RKO (cell line): ENCODE data around the gene CLASP1.
"Not testable (repeated sequence)": the region's sequence is repeated elsewhere in the genome, so short reads cannot be mapped to it uniquely, and the experiment has no call there.

Experiments
- DNase-seq: peaks from one replicate; pipeline ENCODE4 v3.0.0-alpha.2; 2016; ENCODE audit warnings: low spot score

The CLASP1 gene

DNA sequence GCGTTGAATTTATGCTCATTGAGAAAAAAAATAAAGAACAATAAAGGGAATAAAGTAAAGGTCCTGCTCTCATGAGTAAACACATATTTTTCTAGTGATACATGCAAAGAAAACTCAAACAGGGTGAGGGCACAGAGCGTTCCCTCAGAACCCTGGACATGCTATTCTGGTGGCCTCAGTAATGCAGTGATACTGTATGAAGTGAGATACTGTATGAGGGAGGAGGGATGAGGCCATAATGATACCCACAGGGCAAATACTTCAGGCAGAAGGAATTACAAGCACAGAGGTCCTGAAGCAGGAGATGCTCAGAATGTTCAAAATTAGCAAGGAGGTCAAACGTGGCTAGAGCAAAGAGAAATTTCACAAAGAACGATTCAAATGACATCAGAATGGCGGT lies 147.0 kb downstream of the CLASP1 start:
- no peak for DNase-seq

DNA sequence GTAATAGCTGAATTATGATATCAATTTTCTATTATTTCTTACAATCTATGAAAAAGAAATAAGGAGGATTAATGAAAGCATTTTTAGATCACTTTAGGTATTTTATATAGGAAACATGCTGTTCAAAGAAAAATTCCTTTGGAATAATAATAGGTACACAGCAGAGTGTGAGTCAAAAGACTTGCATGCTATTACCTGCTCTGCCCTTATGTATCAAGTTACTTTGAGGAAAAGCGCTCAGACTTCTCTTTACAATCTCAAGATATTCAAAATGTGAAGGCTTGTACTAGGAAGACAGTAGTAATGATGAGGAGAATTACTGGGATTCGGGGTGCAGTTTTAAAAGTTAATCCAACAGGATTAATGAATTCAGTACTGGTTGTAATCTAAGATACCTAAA lies 147.7 kb downstream of the CLASP1 start:
- no peak for DNase-seq

DNA sequence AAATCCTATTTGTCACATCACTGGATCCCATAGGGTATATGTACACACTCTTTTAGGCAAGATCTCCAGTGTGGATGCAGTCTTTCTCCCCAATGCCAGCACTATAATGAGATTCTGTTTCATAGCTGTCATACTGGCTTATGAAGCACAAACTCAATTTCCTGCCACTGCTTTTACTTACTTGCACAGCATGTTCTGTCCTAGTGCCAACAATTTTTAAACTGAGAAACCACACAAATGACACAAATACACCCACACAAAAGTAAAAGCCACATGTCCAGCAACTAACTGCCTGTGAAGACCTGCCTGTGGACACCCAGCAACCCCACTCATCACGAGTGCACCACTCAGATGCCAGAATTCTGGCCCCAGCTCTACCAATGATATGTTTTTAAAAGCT lies 148.2 kb downstream of the CLASP1 start:
- DNase-seq = no peak

DNA sequence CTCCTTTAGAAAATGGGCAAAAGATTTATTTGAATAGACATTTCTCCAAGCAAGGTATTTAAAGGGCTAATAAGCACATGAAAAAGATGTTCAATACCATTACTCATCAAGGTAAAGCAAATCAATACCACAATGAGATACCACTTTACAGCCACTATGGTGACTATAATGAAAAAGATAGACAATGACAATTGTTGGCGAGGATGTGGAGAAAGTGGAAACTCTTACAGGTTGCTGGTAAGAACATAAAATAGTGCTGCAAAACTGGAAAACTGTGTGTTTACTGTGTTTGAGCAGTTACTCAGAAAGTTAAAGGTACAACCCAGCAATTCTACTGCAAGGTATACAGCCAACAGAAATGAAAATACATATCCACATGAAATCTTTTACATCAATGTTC lies 150.5 kb downstream of the CLASP1 start:
- DNase-seq = no peak

DNA sequence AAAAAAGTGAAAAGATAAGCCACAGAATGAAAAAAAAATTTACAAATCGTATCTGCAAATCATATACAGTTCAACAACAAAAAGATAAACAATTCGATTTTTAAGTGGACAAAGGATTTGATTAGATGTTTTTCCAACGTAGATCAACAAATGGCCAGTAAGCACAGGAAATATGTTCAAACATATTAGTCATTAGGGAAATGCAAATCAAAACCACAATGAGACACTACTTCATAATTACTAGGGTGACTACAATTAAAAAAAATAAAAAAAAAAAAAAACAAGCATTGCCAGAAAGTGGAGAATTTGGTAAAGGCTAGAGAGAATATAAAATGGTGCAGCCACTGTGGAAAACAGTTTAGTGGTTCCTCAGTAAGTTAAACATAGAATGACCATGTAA lies 156.9 kb downstream of the CLASP1 start:
- DNase-seq = no peak

DNA sequence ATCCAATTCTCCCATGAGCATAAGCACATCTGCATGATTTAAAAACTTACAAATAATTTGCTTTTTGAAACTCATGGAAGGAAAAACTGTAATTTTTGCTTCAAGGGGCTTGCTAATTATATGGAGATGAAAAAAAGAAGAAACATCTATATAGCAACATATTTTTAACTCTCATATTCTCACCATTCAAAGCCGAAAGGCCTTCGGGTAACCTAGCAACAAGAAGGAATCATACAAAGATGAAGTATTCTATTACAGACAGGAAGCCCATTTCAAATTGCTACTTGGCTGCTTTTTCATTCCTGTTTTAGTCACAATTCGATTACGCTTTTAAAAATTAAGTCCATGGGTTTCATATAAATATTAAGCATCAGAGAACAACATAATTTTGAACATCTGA lies 157.7 kb downstream of the CLASP1 start:
- no peak for DNase-seq

DNA sequence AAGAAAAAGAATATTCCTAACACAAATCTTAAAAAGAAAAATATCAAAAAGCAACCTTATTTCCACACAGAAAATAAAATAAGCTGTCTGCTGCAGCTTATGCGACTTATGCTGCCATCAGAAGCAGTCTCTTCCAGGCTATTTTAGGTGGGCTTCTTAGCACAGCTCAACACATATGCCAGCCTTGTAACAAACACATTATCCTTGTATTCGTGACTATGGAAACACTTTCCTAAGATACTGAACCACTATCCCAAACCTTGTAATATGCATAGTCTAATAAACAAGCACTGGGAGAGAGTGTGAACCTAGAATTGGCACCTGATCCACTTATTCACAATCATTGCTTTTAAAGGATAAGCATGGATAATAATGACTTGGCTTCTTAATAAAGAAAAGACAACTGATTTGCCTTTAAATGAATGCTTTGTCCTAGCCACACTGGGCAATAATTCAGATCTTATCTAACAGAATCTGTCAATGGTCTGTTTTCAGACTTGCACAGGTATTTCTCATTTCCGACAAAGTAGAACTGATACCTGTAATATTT lies 158.6 kb downstream of the CLASP1 start:
- DNase-seq = no peak

DNA sequence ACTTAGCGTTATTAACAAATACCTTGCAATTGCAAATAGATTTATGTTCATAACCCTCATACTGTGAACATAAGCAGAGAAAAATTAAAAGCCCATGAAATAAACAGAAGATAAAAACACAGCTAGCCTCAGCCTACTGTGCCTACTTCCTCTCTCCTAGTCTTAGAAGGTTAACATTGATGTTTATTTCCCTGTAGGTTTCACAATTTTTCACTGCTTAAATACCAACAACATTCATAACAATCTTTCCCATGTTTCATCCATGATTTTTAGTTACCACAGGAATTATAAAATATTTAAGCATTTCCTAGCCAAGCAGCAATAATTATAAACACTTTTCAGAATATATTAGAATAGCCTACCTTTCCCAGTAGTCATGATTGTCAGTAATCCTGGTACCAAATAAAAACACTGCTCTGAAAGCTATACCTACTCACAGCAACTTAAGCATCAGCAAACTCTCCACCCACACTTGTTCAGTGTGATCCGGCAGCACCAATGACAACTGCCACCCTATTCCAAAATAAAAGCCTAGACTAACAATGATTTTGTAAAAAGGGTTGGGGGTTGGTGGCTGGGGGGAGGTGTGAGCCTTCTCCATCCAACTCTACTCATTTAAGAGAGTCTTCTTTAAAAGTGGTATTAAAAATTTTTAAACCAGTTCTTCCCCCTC lies 159.2 kb downstream of the CLASP1 start:
- no peak for DNase-seq

DNA sequence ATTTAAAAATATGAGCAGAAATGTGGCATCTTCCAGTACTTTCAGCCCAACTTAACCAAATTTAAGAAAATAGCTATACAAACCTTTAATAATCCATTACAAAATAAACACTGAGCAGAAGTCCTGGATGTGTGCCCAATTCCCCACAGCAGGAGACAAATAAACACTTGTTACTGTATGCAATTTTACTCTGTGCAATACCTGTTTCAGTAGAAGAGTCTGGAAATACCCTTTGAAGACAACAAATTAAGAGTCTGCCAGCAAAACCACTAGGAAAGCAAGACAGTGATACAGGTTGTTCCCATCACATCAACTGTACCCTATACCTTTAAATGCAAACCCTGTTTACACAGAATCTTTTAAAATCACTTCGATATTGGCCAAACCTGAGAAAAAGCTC lies 160.0 kb downstream of the CLASP1 start:
- DNase-seq = no peak

DNA sequence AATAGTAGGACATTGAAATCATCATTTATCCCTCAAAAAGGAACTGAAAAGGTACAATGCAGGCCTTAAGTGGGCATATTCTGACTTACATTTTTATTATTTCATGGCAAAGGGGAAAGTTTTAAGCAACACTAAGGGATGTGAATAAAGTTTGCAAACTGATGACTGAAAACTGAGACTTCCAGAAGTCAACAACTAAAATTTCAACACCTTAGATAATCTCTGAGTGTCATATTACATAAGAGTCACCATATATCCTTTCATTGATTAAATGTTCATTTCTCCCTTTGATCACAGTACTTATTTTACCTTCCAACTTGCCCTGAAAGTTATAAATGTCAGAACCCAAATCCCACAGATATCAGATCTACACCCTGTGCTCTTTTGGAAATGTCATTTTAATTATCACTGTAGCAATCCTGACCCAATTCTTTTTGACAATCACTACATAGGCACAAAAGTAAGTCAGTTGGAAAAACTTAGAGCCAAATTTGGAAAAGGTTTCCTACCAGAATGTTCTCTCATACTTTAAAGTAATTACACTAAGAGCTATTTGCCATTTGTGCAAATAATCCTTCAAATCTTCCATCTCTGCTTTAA lies 163.0 kb downstream of the CLASP1 start:
- DNase-seq = no peak

DNA sequence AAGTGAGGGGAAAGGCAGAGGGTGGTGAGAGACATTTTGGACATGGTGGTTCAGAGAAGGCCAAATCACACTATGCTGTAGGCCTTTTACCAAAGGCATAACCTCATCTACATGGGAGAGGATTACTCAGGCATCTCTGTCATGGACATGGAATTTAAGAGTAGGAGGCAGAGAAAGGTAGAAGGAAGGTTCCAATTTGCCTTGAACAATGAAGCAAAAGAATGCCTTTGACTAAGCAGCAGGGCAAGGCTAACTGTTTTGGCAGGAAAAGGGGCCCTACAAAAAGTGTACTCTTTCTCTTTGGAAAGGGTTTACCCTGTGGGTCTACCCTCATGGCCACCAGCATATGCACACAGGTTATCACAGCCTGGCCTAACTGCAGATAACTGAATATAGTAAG lies 164.2 kb downstream of the CLASP1 start:
- DNase-seq = peak; percentile 20

DNA sequence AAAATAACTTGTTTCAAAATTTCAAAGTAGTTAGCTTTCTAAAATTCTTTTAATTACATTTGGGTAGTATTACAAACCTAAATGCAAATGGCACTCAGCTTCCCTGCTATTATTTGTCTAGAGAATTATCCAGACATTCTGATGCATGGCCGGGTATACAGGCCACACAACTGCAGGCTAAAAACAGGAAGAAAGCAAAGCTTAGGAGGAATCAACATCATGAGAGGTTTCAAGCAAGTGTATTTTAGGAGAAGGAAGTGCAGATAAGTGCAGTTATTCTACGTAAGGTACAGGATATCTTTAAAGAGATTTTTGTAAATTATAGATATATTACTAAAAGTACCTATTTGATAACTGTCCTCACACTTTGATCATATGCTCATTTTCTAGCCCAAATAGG lies 165.4 kb downstream of the CLASP1 start:
- no peak for DNase-seq

DNA sequence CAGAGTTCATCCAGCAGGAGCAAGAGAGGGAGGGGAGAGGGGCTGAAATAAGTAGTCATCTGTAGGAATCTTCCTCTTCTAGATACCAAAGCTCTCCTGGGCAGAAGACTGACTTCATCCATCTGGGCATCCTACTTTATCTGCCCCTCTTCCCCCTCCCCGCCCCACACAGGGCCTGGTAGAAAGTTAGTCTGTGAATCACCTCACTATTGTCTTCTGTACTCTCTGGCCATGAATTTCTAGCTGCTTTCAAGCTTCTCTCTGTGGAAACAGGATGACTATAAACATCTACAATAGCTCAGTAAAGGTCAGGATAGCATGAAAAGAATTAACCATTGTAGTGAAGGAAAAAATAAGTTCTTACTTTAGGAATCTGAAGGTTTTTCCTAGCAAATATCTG lies 166.2 kb downstream of the CLASP1 start:
- DNase-seq = no peak

DNA sequence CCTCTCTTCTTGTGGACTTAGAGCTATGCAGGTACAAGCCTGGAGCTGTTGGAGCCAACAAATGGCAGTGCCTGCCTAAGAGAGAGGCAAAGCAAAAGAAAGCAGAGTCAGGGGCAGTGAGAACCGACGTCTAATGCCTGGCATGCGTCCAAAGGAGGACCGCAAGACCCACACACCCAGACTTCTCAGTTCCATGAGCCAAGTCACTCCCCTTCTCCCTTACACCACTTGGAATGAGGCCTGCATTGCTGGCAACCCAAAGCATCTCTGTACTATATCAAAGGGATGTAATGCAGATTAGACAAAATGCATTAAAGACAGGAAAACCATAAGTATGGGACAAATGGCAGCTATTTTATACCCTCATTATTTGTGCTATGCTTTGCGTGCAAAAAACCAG lies 168.4 kb downstream of the CLASP1 start:
- DNase-seq = no peak

DNA sequence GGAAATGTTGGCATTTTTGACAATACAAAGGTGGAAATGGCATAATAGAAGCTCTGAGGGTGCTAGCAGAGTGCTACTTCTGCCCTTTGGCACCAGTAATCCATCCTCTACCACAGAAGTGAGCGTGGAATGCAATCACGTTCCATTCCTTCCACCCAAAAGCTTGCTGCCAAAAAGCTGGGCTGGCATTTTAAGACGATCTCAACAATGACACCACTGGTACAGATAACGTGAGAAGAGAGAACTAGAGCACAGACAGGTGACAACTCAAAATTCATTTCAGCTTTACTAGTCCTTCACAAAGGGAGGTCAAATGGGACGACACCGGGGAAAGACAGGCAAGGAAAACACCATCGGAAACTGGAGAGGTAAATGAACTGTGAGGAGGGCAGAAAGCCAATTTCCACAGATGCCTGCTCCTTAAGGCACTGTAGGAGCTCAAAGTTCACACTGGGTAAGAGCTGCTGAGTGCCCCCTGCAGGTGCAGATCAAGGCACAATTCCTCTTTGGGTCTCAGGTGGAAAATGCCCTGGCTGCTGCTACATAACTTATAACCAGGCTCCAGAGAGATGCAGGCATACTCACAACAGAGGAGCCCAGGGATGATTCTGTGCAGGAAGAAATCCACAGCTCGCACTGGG lies 169.3 kb downstream of the CLASP1 start:
- DNase-seq = no peak

DNA sequence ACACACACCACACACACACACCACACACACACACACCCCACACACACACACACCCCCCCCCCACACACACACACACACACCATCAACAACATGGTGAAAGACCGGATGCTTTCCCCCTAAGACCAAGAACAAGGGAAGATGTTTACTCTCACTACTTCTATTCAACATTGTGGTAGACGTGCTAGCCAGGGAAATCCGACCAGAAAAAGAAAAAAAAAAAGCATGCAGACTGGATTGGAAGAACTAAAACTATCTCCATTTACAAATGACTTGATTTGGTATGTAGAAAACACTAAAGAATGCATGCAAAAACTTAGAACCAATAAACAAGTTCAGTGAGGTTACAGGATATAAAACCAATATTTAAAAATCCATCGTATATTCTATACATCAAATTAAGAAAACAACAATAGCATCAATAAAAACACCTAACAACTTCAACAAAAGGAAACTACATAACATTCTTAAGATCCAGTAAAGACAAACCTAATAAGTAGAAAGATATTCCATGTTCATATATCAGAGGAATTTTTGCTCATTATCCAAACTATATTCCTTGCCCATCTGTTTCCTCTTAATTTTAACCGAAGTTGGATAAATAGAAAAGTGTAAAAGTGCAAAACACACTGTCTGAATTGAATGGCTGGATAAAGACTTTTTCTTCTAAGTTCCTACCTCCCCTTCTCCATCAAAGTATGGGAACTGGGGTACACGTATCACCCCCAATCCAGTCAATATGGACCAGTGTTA lies 170.1 kb downstream of the CLASP1 start:
- DNase-seq = no peak

DNA sequence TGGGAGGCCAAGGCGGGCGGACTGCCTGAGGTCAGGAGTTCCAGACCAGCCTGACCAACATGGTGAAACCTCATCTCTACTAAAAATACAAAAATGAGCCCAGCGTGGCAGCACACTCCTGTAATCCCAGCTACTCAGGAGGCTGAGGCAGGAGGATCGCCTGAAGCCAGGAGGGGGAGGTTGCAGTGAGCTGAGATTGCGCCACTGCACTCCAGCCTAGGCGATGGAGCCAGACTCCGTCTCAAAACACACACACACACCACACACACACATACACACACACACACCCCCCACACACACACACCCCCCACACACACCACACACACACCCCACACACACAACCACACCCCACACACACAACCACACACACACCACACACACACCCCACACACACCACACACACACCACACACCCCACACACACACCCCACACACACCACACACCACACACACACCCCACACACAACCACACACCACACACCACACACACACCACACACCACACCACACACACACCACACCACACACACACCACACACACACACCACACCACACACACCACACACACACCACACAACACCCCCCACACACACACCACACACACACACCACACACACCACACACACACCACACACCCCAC lies 170.8 kb downstream of the CLASP1 start:
- not testable (repeated sequence) for DNase-seq

DNA sequence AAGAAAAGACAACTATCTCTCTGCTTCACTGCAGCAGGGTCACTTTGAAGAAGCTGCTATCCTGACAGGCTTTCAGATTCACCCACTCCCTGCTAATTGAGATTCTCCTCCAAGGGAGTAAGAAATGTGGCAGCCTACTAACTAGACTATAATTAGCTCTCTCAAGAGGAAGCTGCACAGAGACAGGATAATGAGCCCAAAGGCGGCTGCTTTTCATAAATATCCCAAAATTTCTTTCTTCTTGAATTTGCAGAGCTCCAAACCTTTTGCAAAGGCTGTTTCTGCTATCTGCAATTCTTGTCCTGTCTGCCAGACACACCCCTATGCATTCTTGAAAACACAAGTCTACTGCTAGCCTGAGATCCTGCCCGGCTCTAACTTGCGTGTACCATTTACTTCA lies 172.6 kb downstream of the CLASP1 start:
- no peak for DNase-seq

DNA sequence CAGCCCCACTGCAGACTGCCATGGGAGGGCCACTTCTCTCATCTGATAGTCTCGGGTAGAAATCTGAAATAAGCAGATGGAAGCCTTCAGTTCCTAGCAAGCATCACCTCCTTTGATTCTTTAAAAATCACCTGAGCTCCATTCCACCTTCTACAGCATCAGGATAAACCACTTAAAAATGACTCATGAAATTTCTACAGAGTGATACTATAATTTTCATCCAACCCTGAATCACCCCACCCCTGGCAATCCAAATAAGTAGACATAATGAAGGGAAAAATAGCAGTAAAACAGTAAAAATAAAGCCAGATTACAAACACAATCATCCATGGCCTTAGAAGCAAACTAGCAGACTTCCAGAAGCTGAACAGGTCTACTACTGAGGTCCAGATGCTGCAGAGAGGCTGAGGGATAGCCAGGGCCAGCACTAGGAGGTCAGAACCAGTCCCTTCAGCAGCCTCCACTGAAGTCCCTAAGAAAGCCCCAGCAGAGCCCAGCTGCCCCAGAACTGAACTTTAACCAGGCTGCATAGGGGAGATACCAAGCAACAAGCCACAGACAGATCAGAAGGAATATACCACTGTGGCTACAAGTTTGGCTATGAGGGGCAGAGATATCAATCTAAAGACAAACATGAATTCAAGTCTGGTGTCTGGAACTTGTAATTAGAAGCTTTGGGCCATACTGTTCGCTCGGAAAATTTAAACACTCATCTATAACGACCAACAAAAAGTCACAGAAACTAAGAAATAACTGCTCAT lies 173.3 kb downstream of the CLASP1 start:
- no peak for DNase-seq

DNA sequence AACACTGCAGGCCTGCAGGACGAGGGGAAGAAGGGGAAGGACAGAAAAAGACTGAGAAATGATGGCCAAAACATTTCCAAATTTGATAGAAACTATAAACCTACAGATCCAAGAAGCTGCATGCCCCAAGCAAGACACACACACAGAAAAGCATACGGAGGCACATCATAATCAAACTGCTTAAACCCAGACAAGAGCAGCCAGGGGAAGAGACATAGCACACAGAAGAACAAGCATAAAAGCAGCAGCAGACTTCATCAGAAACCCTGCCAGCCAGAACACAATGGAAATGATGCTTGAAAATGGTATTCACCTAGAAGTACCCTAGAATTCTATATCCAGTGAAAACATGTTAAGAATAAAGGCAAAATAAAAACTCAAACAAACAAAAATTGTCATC lies 175.8 kb downstream of the CLASP1 start:
- no peak for DNase-seq

DNA sequence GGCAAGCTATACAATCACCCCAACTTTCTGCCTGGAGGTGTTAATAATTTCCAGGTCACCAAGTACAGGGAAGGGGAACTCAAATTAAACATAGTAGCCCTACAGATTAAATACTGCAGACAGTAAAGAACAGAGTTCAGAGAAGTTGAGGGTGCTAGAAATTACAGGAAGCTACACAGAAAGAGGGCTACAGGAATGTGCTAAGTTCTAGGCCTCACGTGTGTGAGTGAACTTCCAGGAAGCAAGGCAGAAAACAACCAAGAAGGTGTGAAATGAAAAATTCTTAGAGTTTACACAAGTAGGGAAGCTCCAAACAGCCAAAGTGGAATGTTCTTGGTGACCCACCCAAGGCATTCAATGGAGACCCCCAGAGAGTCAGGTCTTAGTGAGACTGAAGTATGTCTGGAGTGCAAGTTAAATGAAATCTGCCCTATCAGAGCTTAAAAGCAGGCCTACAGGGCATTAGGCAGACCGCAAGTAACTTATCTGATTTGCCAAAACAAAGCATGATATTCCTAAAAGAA lies 176.7 kb downstream of the CLASP1 start:
- DNase-seq = no peak
